Heart left ventricle (tissue), 13 donors: ENCODE results near the gene GALK1.

Experiments used
- CTCF ChIP-seq, 12 donors: fragments of 200-600 bp; sonication (generic) in 4 of 12; IDR thresholded peaks; one replicate each; pipeline versions ENCODE4 v1.5.0 to v1.8.0; 2018 to 2022; ENCODE audit warnings: antibody characterized with exemption in 12 of 12, mild to moderate bottlenecking in 5 of 12
- POLR2A ChIP-seq, 2 donors: fragments of 450-650 bp; IDR thresholded peaks; one replicate each; pipeline ENCODE4 v1.6.1; 2017; ENCODE audit warnings: antibody characterized with exemption in 2 of 2, mild to moderate bottlenecking in 2 of 2, moderate library complexity in 2 of 2
- donor health status: ischemic (EF 13 %, LVEDD 7.1; RV severe dilation, severe dysfunction).
- donor health status: DM: no; HTN: yes; CAD: no.
- donor health status: DM: no; HTN: no; CAD: no.
- donor health status: ischemic (EF 25% LVEDD 6.9; RV normal size, moderate dysfunction).
- donor health status: ischemic (EF 25% LVEDD 5.7; RV mildly dilated, moderate dysfunction).
- donor health status: ischemic (EF 35%, LVEDD 5.7; RV mildly dilated, moderate dysfunction).
- donor health status: nonischemic (EF 11% LVEDD 7.7; RV severe dilation, severe dysfunction).
- donor health status: DM: yes; HTN: yes; CAD: no.
- donor health status: PGD.
- donor health status: ischemic (EF 29% LVEDD 5.4; RV normal size, mild dysfunction).
- donor health status: nonischemic (EF 23%, LVEDD 6.1; RV moderate dilation, normal function).

- TF ChIP-seq CTCF (IDR thresholded peaks at IDR 0.05) (peak; percentile 39 to 82 (median 64)), POLR2A (IDR thresholded peaks at IDR 0.05) (peak in 1 of 2 donors; percentile 37)
Observed at GRCh38 chr17:75753514-75754377, 11.2 kb downstream of the GALK1 start.
